Articular chondrocyte of knee joint (primary cell): Measurements from ENCODE around the gene APPBP2. TPM values are rescaled to one million over a fixed set of nuclear protein-coding genes. Genes with fewer than 3 reads are reported as not detected.

Experiments
- small RNA-seq: library from RNA; depleted of rRNA; stranded (forward); fragments of <200 nt; gene quantifications from one replicate; pipeline ENCODE3, GENCODE V24; 2012
- total RNA-seq: library from RNA; depleted of rRNA; stranded (reverse); fragments of >200 nt; gene quantifications from 2 replicates; pipeline ENCODE4 v1.2.3, GENCODE V29; 2012

APPBP2 gene, protein sequence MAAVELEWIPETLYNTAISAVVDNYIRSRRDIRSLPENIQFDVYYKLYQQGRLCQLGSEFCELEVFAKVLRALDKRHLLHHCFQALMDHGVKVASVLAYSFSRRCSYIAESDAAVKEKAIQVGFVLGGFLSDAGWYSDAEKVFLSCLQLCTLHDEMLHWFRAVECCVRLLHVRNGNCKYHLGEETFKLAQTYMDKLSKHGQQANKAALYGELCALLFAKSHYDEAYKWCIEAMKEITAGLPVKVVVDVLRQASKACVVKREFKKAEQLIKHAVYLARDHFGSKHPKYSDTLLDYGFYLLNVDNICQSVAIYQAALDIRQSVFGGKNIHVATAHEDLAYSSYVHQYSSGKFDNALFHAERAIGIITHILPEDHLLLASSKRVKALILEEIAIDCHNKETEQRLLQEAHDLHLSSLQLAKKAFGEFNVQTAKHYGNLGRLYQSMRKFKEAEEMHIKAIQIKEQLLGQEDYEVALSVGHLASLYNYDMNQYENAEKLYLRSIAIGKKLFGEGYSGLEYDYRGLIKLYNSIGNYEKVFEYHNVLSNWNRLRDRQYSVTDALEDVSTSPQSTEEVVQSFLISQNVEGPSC
- 60.3 and 60.5 TPM in 2 replicates for total RNA-seq

DNA sequence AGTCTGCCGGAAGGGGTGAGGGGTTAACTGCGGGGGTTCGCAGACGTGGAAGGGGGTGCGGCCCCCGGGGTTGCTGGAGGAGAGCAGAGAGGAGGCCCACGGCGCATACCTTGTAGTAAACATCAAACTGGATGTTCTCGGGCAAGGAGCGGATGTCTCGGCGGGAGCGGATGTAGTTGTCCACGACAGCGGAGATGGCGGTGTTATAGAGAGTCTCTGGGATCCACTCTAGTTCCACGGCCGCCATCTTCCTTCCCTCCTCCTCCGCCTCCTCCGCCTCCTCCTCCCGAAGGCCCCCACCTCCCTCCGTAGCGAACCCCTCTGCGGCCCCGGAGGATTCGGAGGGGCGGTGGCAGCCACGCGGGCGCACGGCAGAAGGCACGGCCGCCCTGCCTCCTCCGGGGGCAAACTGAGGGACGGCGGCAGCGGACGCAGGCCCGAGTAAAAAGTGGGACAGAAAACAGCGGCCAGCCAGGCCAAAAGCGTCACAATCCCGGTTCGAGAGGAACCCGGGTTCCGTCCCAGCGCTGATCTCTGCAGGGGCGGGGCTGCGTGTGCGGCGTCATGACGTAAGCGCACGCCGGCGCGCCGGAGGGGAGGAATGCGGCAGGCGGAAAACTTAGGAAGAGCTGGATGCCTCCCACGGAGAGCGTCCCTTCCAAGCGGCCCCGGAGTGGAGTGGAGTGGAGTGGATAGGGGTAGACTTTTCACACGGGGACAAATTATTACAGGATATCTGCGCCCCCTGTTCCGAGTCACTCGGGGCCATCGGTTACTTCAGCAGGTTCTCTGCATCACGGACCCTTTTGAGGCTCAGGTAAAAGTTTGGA, at the start of gene APPBP2:
Gene APPBP2, minus strand, starts transcription at position 558 of the 830 bp plus-strand sequence. Its CDS starts 311 bp downstream, at position 247.

DNA sequence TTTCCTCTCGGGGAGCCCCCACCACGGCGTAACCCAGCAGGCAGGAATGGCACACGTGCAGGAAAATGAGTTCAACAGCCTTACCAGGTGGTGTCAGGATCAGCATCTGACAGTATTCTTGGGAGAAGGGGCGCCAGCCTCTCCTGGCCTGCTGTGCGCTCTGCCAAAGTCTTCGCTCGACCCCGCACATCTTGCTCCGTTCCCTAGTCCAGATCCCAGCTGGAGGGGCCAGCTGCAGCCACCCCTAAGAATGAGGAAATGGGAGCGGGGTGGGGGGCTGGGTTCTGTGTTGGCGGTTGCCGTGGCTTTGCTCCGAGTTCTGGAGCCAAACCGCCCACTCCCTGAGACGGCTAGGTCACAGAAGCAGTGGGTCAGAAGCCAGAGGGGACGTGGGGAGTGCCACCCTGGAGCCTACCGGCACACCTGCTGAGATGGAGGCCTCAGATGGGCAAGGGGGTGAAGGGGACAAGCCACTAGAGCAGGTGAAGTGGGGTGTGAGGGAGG, 103.8 kb downstream of the APPBP2 start, which contains the start of gene CHCT1:
Gene CHCT1, plus strand, starts transcription at position 328 of the 504 bp plus-strand sequence. Its CDS starts 104 bp downstream, at position 432.

Small RNAs within 50 kb of the gene (small RNA-seq; reads per million reads assigned to genes)
- not detected for gene AC011921.2

Other genes starting within 250 kb of the APPBP2 start
- 64.9 and 70.6 TPM in 2 replicates for gene USP32, start 134.1 kb downstream of the APPBP2 start, total RNA-seq
- gene CHCT1, start 103.8 kb downstream of the APPBP2 start, total RNA-seq = 0.26 and 0.97 TPM in 2 replicates
- gene PPM1D, start 74.0 kb upstream of the APPBP2 start, total RNA-seq = 8.6 and 12.5 TPM in 2 replicates
- 33.5 and 36.8 TPM in 2 replicates for gene BCAS3, start 151.6 kb upstream of the APPBP2 start, total RNA-seq